SW 1271 (cell line): ENCODE measurements around the gene TBC1D2B.

ENCODE experiments used
- DNase-seq, 2 experiments: peaks; one replicate each; lab custom pipeline; 2025; lab: John Stamatoyannopoulos, UW

TBC1D2B gene

DNA sequence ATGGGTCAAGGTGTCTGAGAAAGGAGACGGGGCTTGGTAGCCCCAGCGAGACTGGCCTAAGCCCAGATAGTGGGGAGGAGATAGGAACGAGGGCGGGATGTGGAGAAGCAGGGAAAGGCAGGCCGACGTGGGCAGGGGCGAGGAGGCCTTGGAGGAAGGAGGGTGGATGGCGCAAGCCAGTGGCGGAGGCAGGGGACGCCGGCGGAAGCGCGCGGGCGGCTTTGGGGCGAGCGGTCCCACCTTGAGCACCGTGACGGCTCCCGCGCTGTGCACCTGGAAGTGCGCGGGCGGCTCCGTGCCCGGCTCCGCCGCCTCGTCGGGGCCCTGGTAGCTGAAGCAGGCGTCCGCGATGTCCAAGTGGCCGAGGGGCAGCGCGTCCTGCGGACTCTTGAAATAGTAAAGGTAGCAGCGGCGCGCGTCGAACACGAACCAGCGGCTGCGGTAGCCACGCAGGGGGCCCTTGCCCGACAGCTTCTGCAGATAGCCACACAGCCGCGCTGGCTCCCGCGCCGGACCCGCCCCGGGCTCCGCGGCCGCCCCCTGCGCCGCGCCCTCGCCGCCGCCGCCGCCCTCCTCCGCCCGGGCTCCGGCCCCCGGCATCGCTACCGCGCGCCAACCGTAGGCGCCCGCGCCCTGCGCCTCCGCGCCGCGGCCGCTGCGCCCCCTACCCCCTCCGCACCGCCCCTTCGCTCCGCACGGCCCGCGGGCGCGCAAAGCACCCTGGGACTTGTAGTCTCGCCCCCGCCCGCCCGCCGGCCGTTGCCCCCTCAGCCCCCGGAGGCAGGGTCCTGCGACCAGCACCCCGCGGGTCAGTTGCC lies at the start of gene TBC1D2B:
Gene TBC1D2B (minus strand): TSS at position 659 of the 818 bp plus-strand sequence. CDS start 59 bp downstream, at position 600.
- DNase-seq, result peak in 1 of 2 experiments; percentile 59

DNA sequence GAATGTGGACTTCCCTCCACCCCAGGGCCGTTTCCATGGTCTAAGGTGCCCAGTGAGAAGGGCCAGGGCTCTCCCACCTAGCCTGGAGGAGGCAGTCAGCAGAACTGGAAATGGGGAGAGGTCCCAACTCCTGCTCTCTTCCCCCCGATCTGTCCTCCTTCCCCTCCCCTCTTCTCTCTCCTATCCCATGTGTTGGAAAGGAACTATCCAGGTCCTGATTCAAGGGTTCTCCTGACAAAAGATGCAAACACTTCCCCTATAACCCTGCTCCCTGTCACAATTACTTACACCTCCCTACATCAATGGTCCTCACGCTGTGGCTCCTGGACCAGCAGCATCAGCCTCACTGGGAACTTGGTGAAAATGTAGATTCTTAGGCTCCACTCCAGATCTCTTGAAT lies 47.8 kb upstream of the TBC1D2B start:
- no peak for DNase-seq

DNA sequence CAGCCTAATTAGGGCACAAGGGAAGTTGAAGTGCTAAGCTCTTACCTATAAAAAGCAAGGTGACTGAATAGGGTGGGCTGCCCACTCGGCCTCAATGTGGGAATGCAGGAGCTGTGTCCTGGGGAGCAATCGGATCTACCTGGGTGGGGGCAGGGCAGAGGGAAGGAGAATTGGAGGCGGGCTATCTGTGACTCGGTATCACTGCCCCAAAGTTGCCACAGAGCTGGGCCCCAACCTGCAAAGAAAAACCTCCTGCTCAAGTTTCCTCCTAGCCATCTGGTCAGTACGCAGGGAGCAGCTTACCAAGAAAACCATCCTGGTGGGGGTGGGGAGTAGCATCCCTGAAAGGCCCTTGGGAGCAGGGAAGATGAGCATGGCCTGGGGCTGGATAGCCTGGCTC lies 43.0 kb upstream of the TBC1D2B start:
- DNase-seq, result no peak

DNA sequence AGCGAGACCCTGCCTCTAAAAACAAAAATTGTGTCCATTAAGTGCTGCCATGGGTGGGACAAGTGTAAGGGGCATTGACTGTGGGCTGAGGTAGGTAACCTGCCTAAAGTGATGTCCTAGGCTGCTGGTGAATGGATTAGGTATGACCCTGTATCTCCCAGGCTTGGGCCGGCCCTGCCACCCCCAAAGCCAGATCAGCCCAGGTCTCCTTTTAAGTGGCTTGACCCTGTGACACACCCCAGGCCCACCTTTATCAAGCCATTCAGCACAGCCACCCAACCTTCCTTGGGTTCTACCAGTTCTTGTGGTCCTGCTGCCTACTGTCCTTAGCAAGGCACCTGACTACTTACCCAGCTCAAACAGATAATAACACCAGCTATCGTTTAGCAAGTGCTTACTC lies 35.0 kb upstream of the TBC1D2B start:
- DNase-seq, result no peak

DNA sequence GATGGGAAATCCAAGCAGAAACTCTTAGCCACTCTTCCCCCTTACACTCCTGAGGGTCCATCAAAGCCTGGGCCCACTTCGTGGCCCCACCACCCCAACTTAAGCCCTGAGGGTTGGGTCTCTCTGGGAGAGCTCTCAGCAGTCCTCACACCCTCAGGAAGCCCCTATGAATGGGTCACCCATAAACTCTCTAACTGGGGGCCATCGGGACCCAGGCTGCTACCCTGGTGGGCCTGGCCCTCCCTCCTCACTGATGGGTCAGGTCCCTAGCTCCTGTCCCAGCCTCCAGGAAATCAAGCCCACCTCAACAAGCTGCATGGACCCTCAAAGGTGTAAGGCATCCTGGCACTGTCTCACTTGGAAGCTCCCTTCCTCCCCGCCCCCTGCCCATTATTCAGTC lies 34.3 kb upstream of the TBC1D2B start:
- DNase-seq, result no peak

DNA sequence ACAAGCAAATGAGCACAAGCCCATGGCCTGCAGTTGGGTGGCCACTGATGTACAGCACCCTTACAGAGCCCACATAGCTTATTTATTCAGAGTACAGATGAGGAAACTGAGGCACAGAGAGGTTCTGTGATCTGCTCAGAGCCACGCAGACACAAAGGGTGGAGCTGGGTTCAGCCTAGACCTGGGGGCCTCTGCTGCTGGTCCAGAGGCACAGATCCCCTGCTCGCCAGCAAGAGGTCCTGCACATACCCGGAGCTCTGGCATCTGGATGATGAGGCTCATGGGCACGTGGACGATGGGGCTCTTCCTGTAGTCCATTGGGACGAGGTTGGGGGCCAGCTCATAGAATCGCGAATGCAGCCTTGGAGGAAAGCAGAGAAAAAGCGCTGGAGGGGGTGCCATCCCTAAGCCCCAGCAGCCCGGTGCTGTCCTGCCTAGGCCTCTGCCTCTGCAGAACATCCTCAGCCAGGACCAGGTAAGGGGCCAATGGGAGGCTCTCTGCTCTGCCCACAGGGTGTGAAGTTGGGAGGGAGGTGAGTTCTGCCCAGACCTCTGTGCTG lies 33.5 kb upstream of the TBC1D2B start:
- no peak for DNase-seq

DNA sequence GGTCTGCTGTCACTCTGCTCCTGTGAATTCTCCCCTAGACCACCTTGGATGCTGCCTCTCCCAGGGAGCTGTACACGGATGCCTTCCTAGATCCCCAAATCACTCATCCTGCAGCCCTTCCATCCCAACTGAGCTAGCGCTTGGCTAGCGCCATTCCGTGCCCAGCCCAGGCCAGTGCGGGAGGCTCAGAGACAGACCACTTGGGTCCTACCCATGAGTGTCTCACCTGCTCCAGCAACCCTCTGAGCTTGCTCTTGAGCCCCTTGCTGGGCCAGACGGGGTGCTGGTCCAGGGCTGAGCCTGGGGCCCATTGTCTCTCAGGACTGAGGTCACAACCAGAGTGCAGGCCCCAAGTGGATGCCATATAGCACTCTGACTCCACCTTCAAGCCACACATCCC lies 32.6 kb upstream of the TBC1D2B start:
- no peak for DNase-seq

DNA sequence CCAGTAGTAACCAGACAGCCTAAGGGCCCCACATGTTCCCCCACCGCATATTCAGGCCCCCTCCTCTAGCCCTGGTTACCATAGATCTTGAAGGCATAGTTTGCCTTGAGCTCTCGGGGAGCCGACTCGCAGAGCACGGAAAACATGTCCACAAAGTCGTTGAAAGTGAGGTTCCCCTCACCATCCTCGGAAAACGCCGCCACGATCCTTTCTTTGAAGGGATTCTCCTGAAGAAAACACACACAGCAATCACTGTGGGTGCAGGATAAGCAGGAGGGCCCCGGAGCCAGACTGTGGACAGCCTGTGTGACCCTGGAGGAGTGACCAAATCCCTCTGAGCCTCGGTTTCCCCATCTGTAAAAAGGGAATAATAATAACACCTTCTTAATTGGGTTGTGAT lies 31.6 kb upstream of the TBC1D2B start:
- no peak for DNase-seq

DNA sequence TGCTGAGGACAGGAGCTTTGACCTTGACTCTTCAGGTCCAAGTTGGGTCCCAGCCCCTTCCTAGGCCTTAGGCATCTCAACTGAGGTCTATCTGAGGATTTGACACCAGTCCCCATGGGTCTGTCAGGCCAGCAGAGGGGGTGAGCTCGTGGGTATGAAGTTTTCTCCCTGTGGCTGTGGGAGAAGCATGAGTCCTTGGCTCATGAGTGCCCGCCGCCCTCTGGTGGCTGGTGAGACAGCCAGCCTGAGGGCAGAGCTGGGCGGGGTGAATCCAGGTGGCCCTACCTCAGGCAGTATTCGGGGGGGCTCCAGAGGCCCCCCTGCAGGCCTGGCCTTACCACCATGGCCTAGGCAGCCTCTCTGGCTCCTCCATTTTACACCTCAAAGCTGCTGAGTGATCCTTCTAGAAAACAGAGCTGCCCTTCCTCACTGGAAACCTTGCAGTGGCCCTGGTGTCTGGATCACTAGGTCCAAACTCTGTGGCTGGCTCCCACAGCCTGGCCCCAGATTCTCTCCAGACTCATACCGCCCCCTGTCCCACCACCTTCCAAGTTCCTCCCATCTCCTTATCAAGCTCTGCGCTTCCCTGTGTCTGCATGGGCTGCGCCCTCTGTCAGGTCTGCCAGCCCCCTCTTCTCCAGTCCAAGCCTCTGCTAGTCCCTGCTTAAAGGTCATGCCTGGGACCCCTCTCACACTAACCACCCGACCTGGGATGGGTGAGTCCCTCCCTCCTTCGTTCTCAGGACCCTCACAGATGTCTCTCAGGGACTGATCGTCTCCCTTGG lies 31.0 kb upstream of the TBC1D2B start:
- peak; percentile 57 to 82 for DNase-seq

DNA sequence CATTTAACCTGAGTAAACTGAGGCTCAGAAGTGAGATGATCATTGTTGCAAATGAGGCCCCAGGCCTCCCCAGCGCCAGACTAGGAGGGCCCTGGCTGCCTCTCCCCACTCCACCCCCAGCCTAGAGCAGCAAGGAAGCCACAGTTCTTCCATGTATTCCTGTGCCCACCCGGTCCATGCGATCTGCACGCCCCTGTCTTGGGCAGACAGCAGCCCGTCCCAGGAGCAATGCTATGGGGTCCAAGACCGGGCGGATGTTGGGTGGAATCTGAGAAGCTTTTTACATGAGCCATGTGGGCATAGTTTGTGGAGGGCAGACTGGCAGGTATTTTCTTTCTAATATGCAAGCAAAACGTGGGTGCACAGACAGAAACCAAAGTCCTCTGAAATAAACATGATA lies 30.0 kb upstream of the TBC1D2B start:
- DNase-seq, result no peak

DNA sequence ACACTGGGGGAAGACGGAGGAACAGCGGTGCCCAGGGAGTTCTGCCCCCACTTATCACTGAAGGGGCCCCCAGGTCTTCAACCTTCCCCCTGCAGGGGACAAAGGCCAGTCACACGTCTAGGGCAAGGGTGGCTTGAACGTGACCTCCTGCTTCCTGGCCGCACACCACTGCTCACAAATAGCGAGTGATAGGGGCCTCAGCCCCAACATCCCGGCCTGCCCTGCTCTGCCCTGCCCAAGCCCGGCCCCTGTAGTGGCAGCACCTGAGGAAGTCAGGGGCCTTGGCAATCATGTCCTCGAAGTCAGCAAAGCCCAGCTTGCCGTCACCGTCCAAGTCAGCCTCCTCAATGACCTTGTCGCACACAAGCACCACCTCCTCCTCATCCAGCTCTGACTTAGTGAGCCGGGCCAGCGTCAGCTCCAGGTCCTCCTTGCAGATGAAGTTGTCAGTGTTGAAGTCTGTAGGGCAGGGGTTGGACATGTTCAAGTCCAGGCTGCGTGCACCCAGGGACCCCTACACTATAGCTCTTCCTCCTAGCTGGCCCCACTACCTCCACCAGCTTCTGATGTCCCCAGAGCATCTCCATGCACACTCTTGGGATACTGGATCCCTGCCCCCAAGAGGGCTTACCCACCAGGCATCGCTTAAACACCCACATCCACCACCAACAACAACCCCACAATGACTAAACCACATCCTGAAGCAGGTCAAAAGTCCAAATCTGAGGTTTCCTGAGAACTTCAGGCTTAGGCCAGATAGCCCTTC lies 28.1 kb upstream of the TBC1D2B start:
- no peak for DNase-seq

DNA sequence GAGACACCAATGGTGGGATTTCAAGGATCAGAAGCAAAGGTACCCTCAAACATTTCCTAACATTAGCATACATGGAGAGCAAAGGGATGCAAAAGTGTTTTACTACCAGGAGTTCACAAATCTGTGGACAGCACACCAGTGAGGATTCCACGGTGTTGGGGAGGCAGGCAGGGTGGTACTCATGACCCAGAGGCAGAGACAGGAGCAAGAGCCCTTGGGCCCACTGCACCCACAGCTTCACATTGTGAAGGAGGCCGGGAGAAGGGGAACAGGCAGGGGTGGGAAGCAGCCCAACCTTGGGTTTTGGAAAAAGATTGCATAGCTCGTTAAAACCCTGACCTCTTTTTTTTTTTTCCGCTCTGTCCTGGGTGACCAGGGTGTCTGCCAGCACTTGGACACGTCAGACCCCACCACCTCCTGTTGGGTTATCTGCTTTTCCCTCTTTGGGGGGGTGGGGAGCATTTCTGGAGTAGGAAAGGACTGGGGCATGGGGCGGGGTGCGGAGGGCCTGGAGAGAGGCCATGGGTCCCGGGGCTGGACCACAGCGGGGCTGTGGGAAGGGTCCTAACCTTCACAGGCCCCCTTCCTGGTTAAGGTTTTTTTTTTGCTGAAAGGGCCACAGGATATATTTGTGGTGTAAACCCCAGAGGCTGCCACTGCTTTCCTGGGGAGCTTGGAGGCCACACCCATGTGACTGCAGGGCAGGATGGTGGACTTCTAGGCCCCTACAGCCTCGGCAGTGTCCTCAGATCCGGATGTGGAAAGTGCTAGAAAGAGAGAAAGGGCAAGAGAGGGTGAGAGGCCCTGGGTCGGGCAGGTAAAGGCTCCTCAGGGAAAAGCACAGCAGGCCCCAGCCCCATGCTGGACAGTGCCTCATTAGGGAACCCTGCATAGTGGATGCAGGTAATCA lies 27.3 kb upstream of the TBC1D2B start:
- DNase-seq, result no peak

DNA sequence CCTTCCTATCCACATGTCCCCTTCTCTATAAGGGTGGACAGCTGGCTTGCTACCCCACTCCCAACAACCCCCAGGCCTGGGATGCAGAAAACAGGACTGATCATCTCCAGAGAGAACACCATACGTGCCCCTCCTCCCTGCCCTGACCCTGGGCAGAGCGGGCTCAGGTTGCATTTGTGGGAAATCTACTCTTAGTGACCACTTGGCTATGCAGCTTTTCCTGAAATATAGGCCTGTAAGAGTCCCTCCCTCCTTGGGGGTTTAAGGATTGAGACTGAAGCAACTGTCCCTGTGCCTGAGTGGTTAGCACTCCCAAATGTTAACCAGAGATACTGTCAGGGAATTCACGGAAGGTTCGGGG lies 26.6 kb upstream of the TBC1D2B start:
- DNase-seq, result no peak

DNA sequence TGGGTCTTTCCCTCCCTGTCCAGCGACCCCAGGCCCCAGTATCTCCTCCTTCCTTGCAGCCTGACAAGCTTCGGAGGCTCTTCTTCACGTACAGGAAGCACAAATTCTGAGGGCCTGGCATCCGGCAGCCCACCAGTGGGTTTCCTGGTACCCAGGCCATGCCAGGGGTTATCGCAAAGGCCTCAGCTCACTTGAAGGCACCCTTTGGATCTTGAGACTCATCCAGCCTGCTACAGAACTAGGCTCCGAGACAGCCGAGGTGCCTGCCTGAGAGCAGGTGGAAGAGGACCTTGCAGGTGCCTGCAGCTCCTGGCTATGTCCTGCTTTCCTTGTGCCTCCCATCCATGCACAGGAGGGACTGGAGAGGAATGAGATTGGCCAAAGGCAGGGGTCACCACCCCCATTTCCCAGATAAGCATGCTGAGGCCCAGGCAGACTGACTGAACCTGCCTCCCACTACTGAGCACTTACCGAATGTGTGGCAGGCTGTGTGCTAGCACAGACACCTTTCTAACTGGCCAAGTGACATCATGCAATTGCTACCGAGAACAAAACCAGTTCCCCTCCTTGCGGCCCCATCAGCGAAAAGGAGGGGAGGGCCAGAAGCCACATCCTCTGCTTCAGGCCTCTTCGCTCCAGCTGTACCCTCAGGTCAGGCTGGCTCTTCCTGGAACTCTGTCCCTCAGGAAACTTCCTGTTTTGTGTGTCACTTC lies 26.1 kb upstream of the TBC1D2B start:
- DNase-seq, result no peak

DNA sequence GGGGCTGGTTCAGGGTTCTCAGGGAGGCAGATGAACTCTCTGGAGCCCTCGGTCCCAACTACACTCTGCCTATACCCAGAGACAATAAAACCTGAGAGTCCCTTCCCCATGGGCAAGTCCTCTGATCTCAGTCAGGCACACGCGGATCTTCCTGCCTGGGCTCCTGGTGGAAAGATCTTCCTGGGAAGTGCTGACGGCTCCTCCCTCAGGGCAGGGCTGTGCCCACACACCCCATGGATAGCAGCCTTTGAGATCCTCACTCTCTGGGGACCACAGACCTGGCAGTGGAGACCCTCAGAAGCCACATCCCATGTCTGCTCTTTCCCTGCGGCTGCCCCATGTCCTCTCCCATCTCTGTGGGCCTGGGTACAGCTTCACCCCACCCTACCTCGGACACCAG lies 25.2 kb upstream of the TBC1D2B start:
- DNase-seq, result no peak

DNA sequence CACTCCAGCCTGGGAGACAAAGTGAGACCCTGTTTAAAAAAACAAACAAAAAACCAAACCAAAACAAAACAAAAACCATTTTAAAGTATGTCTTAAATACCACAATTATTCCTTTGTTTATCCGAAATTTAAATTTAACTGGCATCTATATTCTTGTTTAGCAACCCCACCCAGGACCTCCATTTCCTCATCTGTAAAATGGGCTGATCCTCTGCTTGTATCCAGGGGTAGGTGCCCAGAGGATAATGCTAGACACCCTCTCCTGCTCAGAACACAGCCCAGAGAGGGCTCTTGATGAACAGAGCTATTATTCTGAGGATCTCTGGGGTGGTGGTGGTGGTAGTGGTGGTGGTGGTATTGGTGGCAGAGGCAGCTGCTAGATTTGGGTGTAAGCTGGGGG lies 24.7 kb upstream of the TBC1D2B start:
- no peak for DNase-seq

DNA sequence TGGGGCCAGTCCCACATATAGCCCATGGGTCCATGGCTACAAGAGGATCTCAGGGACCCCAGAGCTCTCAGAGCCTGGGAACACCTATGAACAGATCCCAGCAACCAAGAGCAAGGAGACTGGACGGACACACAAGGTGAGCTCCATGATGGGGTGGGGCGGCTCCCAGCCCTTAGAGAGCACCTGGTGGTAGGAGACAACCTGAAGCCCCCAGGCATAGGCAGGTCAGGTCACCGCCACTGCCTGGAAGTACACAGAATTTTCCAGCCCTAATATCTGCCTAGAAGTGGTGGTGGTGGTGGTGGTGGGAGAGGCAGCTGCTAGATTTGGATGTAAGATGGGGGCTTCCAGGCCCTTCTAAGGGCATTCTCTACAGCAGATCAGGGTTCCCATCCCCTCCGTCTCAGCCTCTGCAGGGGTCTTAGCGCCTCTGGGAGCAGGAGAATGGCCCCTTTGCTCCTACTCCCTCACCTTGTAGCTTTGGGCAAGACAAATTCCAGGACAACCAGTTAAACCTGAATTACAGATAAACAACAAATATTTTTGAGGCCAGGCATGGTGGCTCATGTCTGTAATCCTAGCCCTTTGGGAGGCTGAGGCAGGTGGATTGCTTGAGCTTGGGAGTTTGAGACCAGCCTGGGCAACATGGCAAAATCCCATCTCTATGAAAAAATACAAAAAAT lies 24.1 kb upstream of the TBC1D2B start:
- DNase-seq, result no peak

DNA sequence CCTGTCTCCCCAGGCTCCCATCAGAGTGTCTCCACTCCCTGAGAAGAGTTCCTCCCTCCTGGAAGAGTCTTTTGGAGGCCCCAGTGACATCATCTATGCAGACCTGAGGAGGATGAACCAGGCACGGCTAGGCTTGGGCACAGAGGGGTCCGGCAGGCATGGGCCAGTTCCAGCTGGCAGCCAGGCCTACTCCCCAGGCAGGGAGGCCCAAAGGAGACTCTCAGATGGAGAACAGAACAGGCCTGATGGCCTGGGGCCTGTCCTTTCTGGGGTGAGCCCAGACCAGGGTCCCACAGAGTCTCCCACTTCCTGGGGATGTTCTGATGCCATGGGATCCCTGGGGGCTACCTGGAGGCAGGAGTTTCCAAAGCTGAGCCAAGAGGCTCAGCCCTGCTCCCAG lies 23.4 kb upstream of the TBC1D2B start:
- DNase-seq, result no peak

DNA sequence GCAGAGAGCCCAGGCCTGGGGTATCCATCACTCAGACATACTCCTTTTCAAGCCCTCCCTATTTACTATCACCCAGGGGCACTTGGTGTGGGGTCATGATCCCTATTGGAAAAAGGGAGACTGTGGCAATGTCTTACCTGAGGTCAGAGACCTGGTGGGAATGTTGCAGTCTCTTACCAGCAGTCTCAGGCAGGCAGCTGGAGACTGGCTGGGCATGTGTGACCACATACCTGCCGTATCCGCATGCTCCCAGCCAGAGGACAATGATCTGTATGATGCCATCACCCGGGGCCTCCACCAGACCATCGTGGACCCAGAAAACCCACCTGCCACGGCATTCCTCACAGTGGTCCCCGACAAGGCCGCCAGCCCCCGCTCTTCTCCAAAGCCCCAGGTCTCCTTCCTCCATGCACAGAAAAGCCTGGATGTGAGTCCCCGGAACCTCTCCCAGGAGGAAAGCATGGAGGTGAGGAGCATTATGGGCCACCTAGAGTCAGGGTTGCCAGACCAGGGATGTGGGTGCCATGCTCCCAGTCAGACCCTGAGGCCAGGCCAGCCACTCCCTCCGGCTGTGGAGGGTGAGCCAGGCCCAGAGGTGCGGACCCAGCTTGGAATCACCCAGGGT lies 20.7 kb upstream of the TBC1D2B start:
- no peak for DNase-seq

DNA sequence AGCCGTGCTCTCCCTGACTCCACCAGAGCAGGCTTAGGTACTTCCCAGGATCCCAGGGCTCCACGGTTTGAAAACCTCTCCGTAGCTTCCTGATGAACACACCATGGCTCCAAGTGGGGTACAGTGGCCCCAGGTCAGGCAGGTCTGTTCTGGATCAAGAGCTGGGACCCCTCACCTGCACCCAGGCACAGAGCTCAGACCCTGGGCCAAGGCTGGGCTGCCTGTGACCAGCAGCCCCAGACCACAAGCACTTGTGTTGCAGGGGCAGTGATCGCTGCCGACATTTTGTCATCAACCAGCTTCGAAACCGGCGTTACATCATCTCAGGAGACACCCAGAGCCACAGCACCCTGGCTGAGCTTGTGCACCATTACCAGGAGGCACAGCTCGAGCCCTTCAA lies 20.2 kb upstream of the TBC1D2B start:
- no peak for DNase-seq
